Esophagus (tissue), 2 donors: Measurements from ENCODE around the gene CGRRF1. TPM values are rescaled to one million over a fixed set of nuclear protein-coding genes. Genes with fewer than 3 reads are reported as not detected.

Source experiments
- H3K27ac ChIP-seq, 2 donors: one replicate each; pipeline ENCODE4 v1.5.1; 2013; ENCODE audit warnings: low read depth in 2 of 2, mild to moderate bottlenecking in 2 of 2, inconsistent platforms in 1 of 2, low read length in 1 of 2, moderate library complexity in 1 of 2
- H3K27me3 ChIP-seq, 2 donors: one replicate each; pipeline ENCODE4 v1.6.1; 2013; ENCODE audit warnings: low read length in 2 of 2, control low read depth in 1 of 2, mild to moderate bottlenecking in 1 of 2; ENCODE audit not compliant: insufficient read depth in 2 of 2, control insufficient read depth in 1 of 2
- H3K36me3 ChIP-seq, 2 donors: one replicate each; pipeline ENCODE4 v1.6.1; 2013; ENCODE audit warnings: low read length in 1 of 2; ENCODE audit not compliant: control insufficient read depth in 2 of 2, insufficient read depth in 2 of 2
- H3K4me1 ChIP-seq, 2 donors: one replicate each; pipeline ENCODE4 v1.6.1; 2013; ENCODE audit warnings: low read length in 1 of 2; ENCODE audit not compliant: control insufficient read depth in 2 of 2, insufficient read depth in 2 of 2
- H3K4me3 ChIP-seq, 2 donors: one replicate each; pipeline ENCODE4 v1.5.1; 2013; ENCODE audit warnings: low read length in 2 of 2, mild to moderate bottlenecking in 2 of 2, low read depth in 1 of 2, moderate library complexity in 1 of 2
- H3K9me3 ChIP-seq, 2 donors: one replicate each; pipeline ENCODE4 v1.6.1; 2013; ENCODE audit warnings: mild to moderate bottlenecking in 2 of 2, low read depth in 1 of 2, low read length in 1 of 2, moderate library complexity in 1 of 2; ENCODE audit not compliant: control insufficient read depth in 2 of 2, insufficient read depth in 1 of 2
- WGBS, 2 donors: extraction: QIAGEN DNeasy Blood & Tissue Kit; methylation state at CpG; one replicate each; pipeline ENCODE4 v1.1.7; 2013; 5-methylcytosine and 5-hydroxymethylcytosine counted together
- polyA plus RNA-seq, 2 donors: library from polyadenylated mRNA; stranded (reverse); fragments of 200-250 nt; gene quantifications; one replicate each; pipeline ENCODE4 v1.2.3, GENCODE V29; 2013
- donor health status: healthy with polysubstance abuse.
- donor health status: Bipolar disorder and iron deficiency.

The CGRRF1 gene
- polyA plus RNA-seq, 2 donors: 7.8 to 10.6 TPM

DNA sequence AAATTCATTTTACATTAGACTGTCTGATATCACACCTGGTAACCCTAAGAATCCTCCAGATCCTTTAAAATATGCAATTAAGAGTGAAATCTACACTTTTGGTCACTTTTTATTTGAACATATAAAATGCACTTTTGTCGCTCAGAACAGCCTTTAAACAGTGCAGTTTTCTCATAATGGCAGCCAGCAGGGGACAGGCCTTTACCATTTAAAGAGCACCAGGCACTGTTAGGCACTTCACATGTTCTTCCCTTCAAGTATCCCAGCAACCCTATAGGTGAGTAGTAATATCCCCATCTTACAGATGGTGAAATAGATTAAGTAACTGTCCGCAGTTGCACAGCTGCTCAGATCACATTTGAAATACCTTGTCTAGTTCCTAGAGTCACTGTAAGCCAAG lies 45.9 kb downstream of the CGRRF1 start:
- no peak overlapping the region for H3K27ac ChIP-seq
- no peaks in the 10 kb centered on the region for H3K4me1 ChIP-seq
- H3K4me3 ChIP-seq: no peak overlapping the region
- H3K9me3 ChIP-seq: no peaks in the 10 kb centered on the region
- H3K36me3 ChIP-seq: no peaks in the 10 kb centered on the region
- WGBS, 2 donors: 94 to 99% methylated on average over 2 of the region's 2 CpGs
- H3K27me3 ChIP-seq: no peaks in the 10 kb centered on the region

DNA sequence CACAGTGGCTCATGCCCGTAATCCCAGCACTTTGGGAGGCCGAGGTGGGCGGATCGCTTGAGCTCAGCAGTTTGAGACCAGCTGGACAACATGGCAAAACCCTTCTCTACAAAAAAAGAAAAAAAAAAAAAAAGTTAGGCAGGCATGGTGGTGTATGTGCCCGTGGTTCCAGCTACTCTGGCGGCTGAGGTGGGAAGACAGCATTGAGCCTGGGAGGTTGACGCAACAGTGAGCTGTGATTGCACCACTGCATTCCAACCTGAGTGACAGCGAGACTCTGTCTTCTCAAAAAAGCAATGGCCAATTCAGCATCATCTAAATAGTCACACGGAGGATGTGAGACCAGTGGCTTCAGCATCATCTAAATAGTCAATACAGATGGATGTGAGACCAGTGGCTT lies 46.8 kb downstream of the CGRRF1 start:
- Histone ChIP-seq H3K27me3 (no peaks in the 10 kb centered on the region), H3K4me1 (no peaks in the 10 kb centered on the region), H3K36me3 (no peaks in the 10 kb centered on the region), H3K9me3 (no peaks in the 10 kb centered on the region), H3K27ac (no peak overlapping the region), H3K4me3 (no peak overlapping the region)
- 91 to 95% methylated on average over 9 of the region's 9 CpGs for WGBS, 2 donors

DNA sequence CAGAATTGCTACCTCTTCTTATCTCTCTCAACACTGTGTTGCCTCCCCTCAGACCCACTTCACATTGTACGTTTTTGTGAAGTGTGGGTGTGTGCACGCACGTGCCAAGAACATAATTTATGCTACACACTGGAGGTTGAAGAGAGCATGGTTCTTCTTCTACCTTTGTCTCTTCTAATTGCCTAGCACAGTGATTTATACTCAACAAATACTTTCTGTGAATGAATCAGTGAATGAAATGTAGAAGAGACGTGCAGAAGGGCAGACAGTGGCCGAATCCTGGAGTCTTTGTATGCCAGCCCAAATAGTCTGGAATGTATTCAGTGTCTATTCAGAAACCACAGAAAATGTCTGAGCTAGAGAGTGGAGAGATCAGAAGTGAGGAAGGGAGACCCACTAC lies 52.6 kb downstream of the CGRRF1 start:
- Histone ChIP-seq H3K27me3 (no peaks in the 10 kb centered on the region), H3K4me3 (no peak overlapping the region), H3K27ac (no peak overlapping the region), H3K4me1 (no peaks in the 10 kb centered on the region), H3K36me3 (no peaks in the 10 kb centered on the region), H3K9me3 (no peaks in the 10 kb centered on the region)
- 61 to 66% methylated on average over 5 of the region's 5 CpGs for WGBS, 2 donors

DNA sequence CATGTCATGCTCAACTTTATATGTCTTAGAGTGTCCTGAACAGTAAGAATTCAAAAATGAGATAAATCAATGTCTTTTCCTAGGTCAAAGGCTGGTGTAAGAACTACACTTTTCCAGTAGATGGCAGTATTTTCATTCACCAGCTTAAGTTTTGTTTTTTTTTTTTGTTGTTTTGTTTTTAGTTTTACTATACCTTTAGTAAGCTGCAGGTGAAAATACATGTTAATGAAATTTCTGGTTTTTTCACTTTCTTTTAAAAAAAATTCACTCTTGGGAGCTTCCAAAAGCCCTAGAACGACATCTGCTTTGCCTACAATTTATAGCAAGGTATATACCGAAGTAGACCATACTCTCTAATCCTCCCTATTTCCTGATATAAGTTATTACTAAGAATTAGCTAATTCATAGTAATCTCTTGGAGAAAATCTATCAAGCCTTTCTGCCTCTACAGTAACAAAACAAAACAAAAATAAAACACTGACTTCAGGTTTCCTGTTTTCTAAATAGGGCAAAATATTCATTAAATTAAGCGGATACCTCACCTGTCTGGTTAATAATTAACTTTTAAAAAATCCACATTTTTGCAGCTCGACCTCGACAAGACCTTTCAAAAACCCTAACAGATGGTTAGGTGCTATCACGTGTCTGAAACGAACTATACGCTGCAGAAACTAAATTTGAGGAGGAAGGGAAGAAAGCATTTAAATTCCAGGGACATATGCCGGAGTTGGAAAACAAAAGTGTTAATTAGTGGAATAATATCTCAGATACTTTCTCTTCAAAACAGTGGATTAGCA lies 54.6 kb downstream of the CGRRF1 start:
- WGBS, 2 donors: 5 to 6% methylated on average over 9 of the region's 9 CpGs
- H3K4me3 ChIP-seq: peak overlapping the region in 1 of 2 donors; percentile 52
- no peaks in the 10 kb centered on the region for H3K9me3 ChIP-seq
- H3K27me3 ChIP-seq: no peaks in the 10 kb centered on the region
- peak overlapping the region in 1 of 2 donors; percentile 88 for H3K27ac ChIP-seq
- no peaks in the 10 kb centered on the region for H3K36me3 ChIP-seq
- no peaks in the 10 kb centered on the region for H3K4me1 ChIP-seq

DNA sequence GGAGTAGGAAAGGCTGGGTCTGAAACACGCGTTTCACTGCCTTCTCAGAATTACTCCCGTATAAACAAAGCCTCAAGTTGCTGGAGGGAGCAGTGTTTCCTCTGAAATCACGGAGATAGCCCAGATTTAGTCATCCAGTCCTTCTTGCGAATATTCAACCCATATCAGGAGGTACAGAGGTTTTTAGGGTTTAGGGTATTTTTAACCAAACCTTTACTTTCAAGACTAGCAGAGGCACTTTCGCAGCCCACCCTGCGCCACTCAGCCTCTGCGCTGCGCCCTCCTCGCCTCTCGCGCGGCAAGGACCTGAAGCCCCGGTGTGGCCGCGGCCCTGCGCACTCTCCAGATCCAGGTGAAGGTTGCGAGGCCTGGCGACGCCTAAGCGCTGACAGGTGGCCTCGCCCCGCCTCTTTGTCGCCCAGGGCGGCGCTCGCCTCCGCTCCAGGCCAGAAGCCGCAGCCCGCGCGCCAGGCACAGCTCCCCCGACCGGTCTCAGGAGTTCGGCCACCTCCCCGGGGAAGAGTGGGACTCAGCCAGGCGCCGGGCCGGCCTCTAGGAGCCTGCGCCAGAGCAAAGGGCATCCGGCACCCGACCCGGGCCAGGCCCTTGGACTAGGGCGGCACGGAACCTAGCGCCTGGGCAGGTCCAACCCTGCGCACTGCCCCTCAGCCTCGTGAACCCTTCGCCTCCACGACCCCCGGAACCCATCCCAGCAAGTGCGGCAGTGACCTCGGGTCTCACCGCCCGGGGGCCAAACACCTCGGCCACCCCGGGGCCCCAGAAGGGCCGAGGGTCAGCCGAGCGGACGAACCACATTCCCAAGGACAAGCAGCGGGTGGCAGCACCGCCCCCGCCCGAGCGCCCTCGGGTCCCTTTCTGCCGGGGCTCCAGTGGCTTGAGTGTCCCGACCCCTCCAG lies 55.4 kb downstream of the CGRRF1 start:
- WGBS, 2 donors: 1% methylated on average over 61 to 69 of the region's 69 CpGs
- peak overlapping the region; percentile 52 to 64 for H3K4me3 ChIP-seq
- peak overlapping the region; percentile 88 to 90 for H3K27ac ChIP-seq
- H3K36me3 ChIP-seq: no peaks in the 10 kb centered on the region
- H3K27me3 ChIP-seq: no peaks in the 10 kb centered on the region
- H3K4me1 ChIP-seq: no peaks in the 10 kb centered on the region
- no peaks in the 10 kb centered on the region for H3K9me3 ChIP-seq

DNA sequence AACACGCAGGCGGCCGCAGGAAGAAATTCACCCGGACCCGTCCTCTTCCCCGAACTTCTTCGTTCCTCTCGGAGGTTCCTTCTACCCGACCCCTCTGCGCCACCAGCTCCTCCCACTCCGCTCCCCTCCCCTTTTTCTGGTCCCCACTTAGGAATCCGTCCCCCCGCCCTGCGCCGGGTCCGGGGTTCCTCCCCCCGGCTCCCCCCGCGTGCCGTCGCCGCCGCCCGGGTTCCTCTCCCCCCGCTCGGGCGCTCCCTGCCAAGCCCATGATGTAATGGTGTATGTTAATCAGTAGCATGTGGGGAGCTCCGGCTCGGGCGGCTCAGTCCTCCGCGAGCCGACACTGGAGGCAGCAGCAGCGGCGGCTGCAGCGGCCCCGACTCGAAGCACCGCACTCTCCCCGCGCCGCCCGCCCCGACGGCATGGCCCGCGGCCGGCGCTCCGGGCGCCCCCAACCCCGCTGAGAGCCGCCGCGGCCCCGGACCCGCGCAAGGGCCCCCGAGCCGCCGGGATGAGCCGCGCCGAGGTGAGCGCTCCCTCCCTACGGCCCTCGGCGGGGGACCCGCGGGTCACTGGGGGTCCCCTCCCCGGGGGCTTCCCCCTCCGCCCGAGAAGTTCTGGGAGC lies 56.2 kb downstream of the CGRRF1 start:
- Histone ChIP-seq H3K27me3 (no peaks in the 10 kb centered on the region), H3K36me3 (no peaks in the 10 kb centered on the region), H3K27ac (peak overlapping the region; percentile 88 to 90), H3K4me3 (peak overlapping the region; percentile 52 to 64), H3K9me3 (no peaks in the 10 kb centered on the region), H3K4me1 (no peaks in the 10 kb centered on the region)
- WGBS, 2 donors: 1% methylated on average over 61 to 73 of the region's 73 CpGs

DNA sequence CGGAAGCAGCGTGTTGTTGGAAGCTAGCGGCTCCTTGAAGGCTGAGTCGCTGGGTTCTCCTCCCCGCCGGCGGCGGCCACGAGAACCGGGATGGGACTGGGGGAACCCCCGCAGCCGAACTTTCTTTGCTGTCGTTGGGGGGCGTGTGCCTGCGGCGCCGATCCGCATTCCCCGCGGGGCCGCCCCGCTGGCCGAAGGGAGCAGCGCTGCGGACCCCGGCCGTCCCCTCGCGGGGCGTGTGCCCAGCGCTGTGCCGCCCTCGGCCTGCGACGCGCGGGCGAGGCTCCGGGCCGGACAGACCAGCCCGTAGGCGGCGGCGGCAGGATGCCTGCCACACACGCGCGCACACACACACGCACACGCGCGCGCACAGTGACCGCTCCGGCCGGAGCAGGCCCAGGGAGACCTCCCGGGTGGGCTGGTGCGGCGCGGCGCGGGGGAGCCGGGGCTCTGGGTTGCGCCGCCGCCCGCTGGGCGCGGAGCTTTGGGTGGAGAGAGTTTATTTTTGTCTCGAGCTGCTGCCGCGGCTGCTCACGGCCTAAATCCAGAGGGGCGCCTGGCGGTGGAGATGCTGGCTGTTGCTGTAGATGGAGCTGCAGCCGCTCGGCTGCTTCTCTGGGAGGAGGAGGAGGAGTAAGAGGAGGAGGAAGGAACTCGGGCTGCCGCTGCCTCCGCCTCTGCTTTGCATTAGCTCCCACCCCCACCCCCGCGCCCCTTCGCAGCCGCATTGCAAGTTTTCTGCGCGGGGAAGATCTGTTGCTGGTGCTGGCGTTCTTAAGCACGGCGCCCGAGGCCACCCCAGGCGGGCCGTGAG lies 56.9 kb downstream of the CGRRF1 start, which contains the start of gene SAMD4A:
SAMD4A (plus strand) TSS at position 719 of the 814 bp plus-strand sequence. CDS start 789 bp downstream, outside the sequence.
- H3K27ac ChIP-seq: peak within 1 kb of the TSS; percentile 88 to 90
- no peaks in the 10 kb centered on the region for H3K4me1 ChIP-seq
- WGBS, 2 donors: 0% methylated on average over 79 to 91 of the region's 91 CpGs
- peak within 1 kb of the TSS; percentile 52 to 64 for H3K4me3 ChIP-seq
- no peaks in the 10 kb centered on the region for H3K36me3 ChIP-seq
- no peaks in the 10 kb centered on the region for H3K27me3 ChIP-seq
- H3K9me3 ChIP-seq: no peaks in the 10 kb centered on the region

DNA sequence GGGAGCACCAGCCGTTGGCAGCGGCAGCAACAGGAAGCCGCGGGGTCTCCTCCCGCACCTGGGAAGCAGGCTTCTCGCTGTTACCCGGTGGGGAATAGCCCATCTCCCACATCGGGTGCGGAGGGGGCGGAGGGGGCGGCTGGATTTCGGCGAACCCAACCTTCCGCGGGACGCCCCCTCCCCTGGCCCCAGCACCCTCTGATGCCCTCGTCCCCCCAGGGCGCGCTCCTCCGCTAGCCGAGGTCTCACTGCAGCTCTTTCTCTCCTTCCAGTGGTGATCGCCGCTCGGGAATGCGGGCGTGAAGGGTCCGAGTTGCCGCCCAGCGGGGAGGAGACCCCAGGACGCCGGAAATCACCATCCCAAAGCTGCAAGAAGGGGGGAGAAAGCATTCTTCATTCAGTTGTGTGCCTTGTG lies 57.5 kb downstream of the CGRRF1 start:
- Histone ChIP-seq H3K4me1 (no peaks in the 10 kb centered on the region), H3K4me3 (peak overlapping the region; percentile 52 to 64), H3K36me3 (no peaks in the 10 kb centered on the region), H3K27ac (peak overlapping the region; percentile 88 to 90), H3K9me3 (no peaks in the 10 kb centered on the region), H3K27me3 (no peaks in the 10 kb centered on the region)
- 0 to 1% methylated on average over 25 to 31 of the region's 31 CpGs for WGBS, 2 donors
